RPMI7951 (cell line): ENCODE results near the gene ANKS1B. TPM values are rescaled to one million over a fixed set of nuclear protein-coding genes. Genes with fewer than 3 reads are reported as not detected.
"Not testable (repeated sequence)": the region's sequence is repeated elsewhere in the genome, so short reads cannot be mapped to it uniquely, and the experiment has no call there.

Experiments used
- DNase-seq: peaks from one replicate; pipeline ENCODE4 v3.0.0-alpha.2; 2012; ENCODE audit warnings: low read depth
- total RNA-seq: library from RNA; depleted of rRNA; stranded (reverse); fragments of >200 nt; shearing (Covaris generic); gene quantifications from 2 replicates; pipeline ENCODE4 v1.2.3, GENCODE V29; 2014

Gene ANKS1B
- total RNA-seq, 1 experiment from 2014 or later = not detected

GRCh38 chr12:99759444-99759843, 225.3 kb downstream of the ANKS1B start:
- DNase-seq = no peak

- DNase-seq = no peak
Measured at GRCh38 chr12:99758997-99759396, 225.7 kb downstream of the ANKS1B start.

- no peak for DNase-seq
Measured at GRCh38 chr12:99752740-99753139, 232.0 kb downstream of the ANKS1B start.

- DNase-seq = no peak
Measured at GRCh38 chr12:99746538-99746937, 238.2 kb downstream of the ANKS1B start.

GRCh38 chr12:99745895-99746294, 238.8 kb downstream of the ANKS1B start:
- DNase-seq = no peak

- no peak for DNase-seq
Measured at GRCh38 chr12:99745121-99745520, 239.6 kb downstream of the ANKS1B start.

- DNase-seq = no peak
Measured at GRCh38 chr12:99736760-99737269, 247.9 kb downstream of the ANKS1B start.

- no peak for DNase-seq
Measured at GRCh38 chr12:99732131-99732530, 252.6 kb downstream of the ANKS1B start.

GRCh38 chr12:99722690-99723486, 261.8 kb downstream of the ANKS1B start:
- DNase-seq = no peak

GRCh38 chr12:99721715-99722275, 262.9 kb downstream of the ANKS1B start:
- no peak for DNase-seq

- DNase-seq = not testable (repeated sequence)
Measured at GRCh38 chr12:99720083-99720465, 264.7 kb downstream of the ANKS1B start.

GRCh38 chr12:99719411-99720082, 265.2 kb downstream of the ANKS1B start:
- not testable (repeated sequence) for DNase-seq

GRCh38 chr12:99715841-99716510, 268.8 kb downstream of the ANKS1B start:
- not testable (repeated sequence) for DNase-seq

- not testable (repeated sequence) for DNase-seq
Measured at GRCh38 chr12:99714921-99715320, 269.8 kb downstream of the ANKS1B start.

- no peak for DNase-seq
Measured at GRCh38 chr12:99713946-99714520, 270.7 kb downstream of the ANKS1B start.

GRCh38 chr12:99712281-99712680, 272.5 kb downstream of the ANKS1B start:
- no peak for DNase-seq

GRCh38 chr12:99711246-99711645, 273.5 kb downstream of the ANKS1B start:
- DNase-seq = no peak

GRCh38 chr12:99709619-99710018, 275.1 kb downstream of the ANKS1B start:
- no peak for DNase-seq

- DNase-seq = no peak
Measured at GRCh38 chr12:99709116-99709515, 275.6 kb downstream of the ANKS1B start.

- no peak for DNase-seq
Measured at GRCh38 chr12:99707883-99708282, 276.9 kb downstream of the ANKS1B start.

GRCh38 chr12:99706736-99707473, 277.8 kb downstream of the ANKS1B start:
- no peak for DNase-seq
